NT2/D1 (cell line): ENCODE measurements around the gene WDR62.

Experiments
- DNase-seq: peaks from one replicate; pipeline ENCODE4 v3.0.0-alpha.2; 2011; ENCODE audit warnings: low read depth, low spot score
- H3K27me3 ChIP-seq: 2 replicates; pipeline ENCODE4 v1.6.0; 2011; ENCODE audit warnings: mild to moderate bottlenecking; ENCODE audit not compliant: insufficient read length, insufficient read depth
- H3K36me3 ChIP-seq: 2 replicates; pipeline ENCODE4 v1.6.1; 2011; ENCODE audit warnings: mild to moderate bottlenecking, low read length, mixed read lengths; ENCODE audit not compliant: insufficient read depth, insufficient read length
- H3K4me1 ChIP-seq: 2 replicates; pipeline ENCODE4 v1.5.1; 2011; ENCODE audit not compliant: insufficient read depth, insufficient read length
- H3K4me3 ChIP-seq: 2 replicates; pipeline ENCODE4 v1.5.1; 2011; ENCODE audit warnings: low read depth; ENCODE audit not compliant: insufficient read length
- H3K9ac ChIP-seq: 2 replicates; pipeline ENCODE4 v1.6.0; 2011; ENCODE audit warnings: low read depth; ENCODE audit not compliant: insufficient read length
- H3K9me3 ChIP-seq: 2 replicates; pipeline ENCODE4 v1.5.1; 2011; ENCODE audit warnings: mild to moderate bottlenecking, low read length; ENCODE audit not compliant: insufficient read depth
- SUZ12 ChIP-seq: IDR thresholded peaks from 2 replicates; pipeline ENCODE4 v1.6.1; 2011; ENCODE audit not compliant: insufficient read length, insufficient read depth; ENCODE audit errors: extremely low read depth
- YY1 ChIP-seq: IDR thresholded peaks from 2 replicates; pipeline ENCODE4 v1.6.1; 2011; ENCODE audit not compliant: insufficient read length, insufficient read depth
- ZNF274 ChIP-seq: IDR thresholded peaks from 2 replicates; pipeline ENCODE4 v1.6.1; 2011; ENCODE audit warnings: mild to moderate bottlenecking, low read depth, low read length

WDR62 gene

GRCh38 chr19:36142496-36142895 lies 87.8 kb downstream of the WDR62 start:
- Histone ChIP-seq H3K9me3 (no peaks in the 10 kb centered on the region), H3K9ac (no peak overlapping the region), H3K27me3 (no peaks in the 10 kb centered on the region), H3K4me3 (no peak overlapping the region), H3K36me3 (peaks cover 53% of the 10 kb centered on the region), H3K4me1 (no peaks in the 10 kb centered on the region)
- no peak for DNase-seq
- TF ChIP-seq YY1 (no peak), ZNF274 (no peak), SUZ12 (no peak)

- peaks cover 68% of the 10 kb centered on the region for H3K36me3 ChIP-seq
- DNase-seq: no peak
- H3K9ac ChIP-seq: no peak overlapping the region
- no peak overlapping the region for H3K4me3 ChIP-seq
- H3K9me3 ChIP-seq: no peaks in the 10 kb centered on the region
- peaks cover 2% of the 10 kb centered on the region for H3K4me1 ChIP-seq
- H3K27me3 ChIP-seq: no peaks in the 10 kb centered on the region
- no peak for TF ChIP-seq SUZ12
Observed at GRCh38 chr19:36144624-36145023, 89.9 kb downstream of the WDR62 start.

- Histone ChIP-seq H3K27me3 (no peaks in the 10 kb centered on the region), H3K9me3 (no peaks in the 10 kb centered on the region), H3K36me3 (peaks cover 63% of the 10 kb centered on the region), H3K4me1 (peaks cover 9% of the 10 kb centered on the region), H3K9ac (no peak overlapping the region), H3K4me3 (no peak overlapping the region)
- DNase-seq: no peak
- TF ChIP-seq ZNF274: no peak
- no peak for TF ChIP-seq YY1
- TF ChIP-seq SUZ12: no peak
Observed at GRCh38 chr19:36149673-36150406, 95.1 kb downstream of the WDR62 start.

GRCh38 chr19:36150586-36150985 lies 95.9 kb downstream of the WDR62 start:
- no peak for DNase-seq
- no peaks in the 10 kb centered on the region for H3K9me3 ChIP-seq
- H3K27me3 ChIP-seq: no peaks in the 10 kb centered on the region
- no peak for TF ChIP-seq ZNF274
- no peak for TF ChIP-seq YY1
- no peak for TF ChIP-seq SUZ12
- H3K36me3 ChIP-seq: peaks cover 56% of the 10 kb centered on the region
- H3K4me1 ChIP-seq: peaks cover 9% of the 10 kb centered on the region
- no peak overlapping the region for H3K9ac ChIP-seq
- H3K4me3 ChIP-seq: no peak overlapping the region

- no peaks in the 10 kb centered on the region for H3K27me3 ChIP-seq
- peaks cover 9% of the 10 kb centered on the region for H3K4me1 ChIP-seq
- H3K9me3 ChIP-seq: no peaks in the 10 kb centered on the region
- no peak for DNase-seq
- H3K9ac ChIP-seq: no peak overlapping the region
- no peak overlapping the region for H3K4me3 ChIP-seq
- H3K36me3 ChIP-seq: peaks cover 48% of the 10 kb centered on the region
- TF ChIP-seq ZNF274 (no peak), YY1 (no peak), SUZ12 (no peak)
Observed at GRCh38 chr19:36151144-36152018, 96.7 kb downstream of the WDR62 start.

- H3K9me3 ChIP-seq: no peaks in the 10 kb centered on the region
- no peak for TF ChIP-seq SUZ12
- no peak for TF ChIP-seq ZNF274
- no peak for TF ChIP-seq YY1
- peaks cover 9% of the 10 kb centered on the region for H3K4me1 ChIP-seq
- H3K9ac ChIP-seq: no peak overlapping the region
- H3K4me3 ChIP-seq: no peak overlapping the region
- H3K36me3 ChIP-seq: peaks cover 42% of the 10 kb centered on the region
- DNase-seq: no peak
- H3K27me3 ChIP-seq: no peaks in the 10 kb centered on the region
Observed at GRCh38 chr19:36152019-36152351, 97.3 kb downstream of the WDR62 start.

GRCh38 chr19:36152352-36153091 lies 97.8 kb downstream of the WDR62 start, which contains the start of gene COX7A1:
TSS of gene COX7A1 (minus strand) at chr19:36152447. CDS start at chr19:36152407, 40 bp downstream.
- TF ChIP-seq ZNF274 (no peak), YY1 (no peak), SUZ12 (no peak)
- Histone ChIP-seq H3K4me1 (peaks cover 9% of the 10 kb centered on the region), H3K9me3 (no peaks in the 10 kb centered on the region), H3K4me3 (no peak within 1 kb of the TSS), H3K9ac (no peak within 1 kb of the TSS), H3K27me3 (no peaks in the 10 kb centered on the region), H3K36me3 (peaks cover 38% of the 10 kb centered on the region)
- DNase-seq: no peak
